Renal cortex interstitium (tissue), 11 donors: Measurements from ENCODE around the gene VAX1. TPM values are rescaled to one million over a fixed set of nuclear protein-coding genes. Genes with fewer than 3 reads are reported as not detected.

Experiments used
- DNase-seq, 11 donors: peaks; one replicate each; pipeline ENCODE4 v3.0.0-alpha.2; 2013; ENCODE audit warnings: low read depth in 9 of 11, low spot score in 4 of 11; ENCODE audit errors: extremely low read depth in 1 of 11
- polyA plus RNA-seq, 3 donors: library from polyadenylated mRNA; unstranded; fragments of 120-200 nt; gene quantifications; one replicate each; pipeline ENCODE4 v1.2.1, GENCODE V29; 2013; ENCODE audit not compliant: insufficient read length in 3 of 3

VAX1 gene
- polyA plus RNA-seq, 3 donors: not detected

DNA sequence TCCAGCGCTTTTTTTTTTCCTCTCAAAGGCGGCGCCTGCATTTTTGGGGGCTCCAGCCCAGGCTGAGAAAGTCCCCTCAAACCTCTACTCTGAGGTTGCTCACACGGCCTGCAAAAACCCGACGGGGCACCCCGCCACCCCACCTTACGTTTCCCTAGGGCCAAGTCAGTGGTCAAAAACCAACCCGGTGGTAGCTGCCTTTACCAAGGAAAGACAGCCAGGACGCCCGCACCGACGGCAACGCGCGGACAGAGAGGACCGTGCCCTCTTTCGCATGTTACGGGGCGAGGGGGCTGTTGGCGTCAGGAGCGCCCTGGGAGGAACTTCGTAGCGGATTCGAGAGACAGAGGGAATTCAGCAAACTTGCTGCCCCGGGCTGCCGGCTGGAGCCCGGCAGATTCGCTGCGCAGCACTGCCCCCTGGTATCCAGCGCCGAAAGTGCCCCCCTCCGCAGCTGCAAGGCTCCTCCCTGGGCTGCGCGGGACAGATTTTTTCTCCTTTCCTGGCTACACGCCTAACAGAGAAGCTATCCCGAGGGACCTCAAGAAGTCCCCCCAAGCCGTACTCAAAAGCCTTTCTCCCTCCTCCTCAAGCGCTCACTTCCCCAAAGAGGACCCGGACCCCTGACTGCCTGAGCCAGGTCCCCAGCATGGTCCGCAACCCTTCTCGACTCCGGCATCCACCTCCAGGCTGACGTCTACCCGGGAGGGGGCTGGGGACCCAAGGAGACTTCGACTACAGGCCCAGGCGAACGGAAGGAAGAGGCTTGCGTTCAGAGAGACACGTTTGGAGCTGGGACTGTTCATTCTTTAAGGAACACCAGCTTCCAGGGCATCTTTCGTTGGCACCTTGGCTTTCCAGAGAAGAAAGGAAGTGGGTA is 27.7 kb upstream of the VAX1 start:
- DNase-seq: peak in 1 of 11 donors; percentile 37

DNA sequence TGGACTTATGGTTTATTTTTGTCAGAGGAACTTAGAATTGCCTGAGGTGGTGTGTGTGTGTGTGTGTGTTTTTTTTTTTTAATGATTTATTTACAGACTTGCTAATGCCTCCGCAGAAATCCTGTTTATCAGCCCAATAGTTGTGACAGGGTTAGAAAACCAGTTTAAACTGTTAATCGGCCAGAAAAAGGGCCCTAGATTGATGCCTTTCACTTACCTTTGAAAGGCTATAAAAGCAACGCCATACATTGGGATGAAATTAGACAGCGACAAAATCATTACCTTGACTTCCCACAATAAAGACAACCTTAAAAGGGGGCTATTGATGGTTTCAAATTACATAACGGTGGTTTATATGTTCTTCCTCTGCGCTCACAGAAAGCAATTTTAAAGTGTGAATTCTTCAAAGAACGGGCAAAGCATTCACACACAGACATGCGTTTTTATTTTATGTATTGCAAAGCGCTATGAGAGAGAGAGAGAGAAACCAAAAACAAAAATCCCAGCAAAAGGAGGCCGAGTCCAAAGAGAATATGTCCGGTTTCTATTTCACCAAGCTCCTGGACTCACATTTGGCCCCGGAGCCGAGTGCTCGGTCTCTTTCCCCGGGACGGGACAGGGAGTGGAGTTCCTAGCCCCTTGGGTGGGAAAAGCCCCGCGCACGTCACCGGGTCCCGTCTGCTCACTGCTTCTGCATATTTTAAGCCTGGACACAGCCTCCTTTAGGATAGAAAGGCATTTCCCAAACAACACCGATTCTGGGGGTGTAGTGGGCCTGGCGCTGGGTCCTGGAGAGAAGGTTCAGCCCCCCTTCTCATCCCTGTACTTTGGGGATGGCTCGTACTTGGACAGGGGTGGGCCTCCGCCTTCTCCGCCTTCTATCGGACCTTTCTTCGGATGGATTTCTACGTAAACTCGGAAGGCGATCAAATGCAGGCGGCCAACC is 26.8 kb upstream of the VAX1 start:
- no peak for DNase-seq

DNA sequence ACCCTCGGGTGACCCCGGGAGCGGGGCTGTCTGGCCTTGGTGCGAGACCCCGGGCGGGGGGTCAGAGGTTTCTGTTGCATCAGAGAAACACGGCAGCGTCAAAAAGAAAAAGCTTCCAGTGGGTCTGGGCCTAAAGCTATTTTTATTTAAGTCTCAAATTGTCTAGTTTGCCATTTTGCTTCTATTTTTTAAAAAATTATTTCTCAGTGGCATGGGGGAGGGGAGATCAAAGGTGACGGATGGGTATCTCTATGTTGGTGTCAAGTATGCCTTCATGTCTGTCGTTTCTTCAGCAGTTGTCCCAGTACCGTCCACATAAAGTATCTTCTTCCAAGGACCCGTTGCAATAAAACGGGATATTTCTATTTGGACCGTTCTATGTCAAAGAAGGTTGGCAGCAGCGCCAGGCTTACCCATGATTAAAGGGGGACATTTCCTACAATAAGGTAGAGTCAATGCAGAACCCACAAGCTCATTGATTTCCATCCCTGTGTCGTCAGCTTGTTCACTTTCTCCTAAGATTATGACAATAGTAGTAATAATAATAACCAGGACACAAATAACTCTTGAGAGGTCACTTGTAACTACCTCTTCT is 26.0 kb upstream of the VAX1 start:
- no peak for DNase-seq

DNA sequence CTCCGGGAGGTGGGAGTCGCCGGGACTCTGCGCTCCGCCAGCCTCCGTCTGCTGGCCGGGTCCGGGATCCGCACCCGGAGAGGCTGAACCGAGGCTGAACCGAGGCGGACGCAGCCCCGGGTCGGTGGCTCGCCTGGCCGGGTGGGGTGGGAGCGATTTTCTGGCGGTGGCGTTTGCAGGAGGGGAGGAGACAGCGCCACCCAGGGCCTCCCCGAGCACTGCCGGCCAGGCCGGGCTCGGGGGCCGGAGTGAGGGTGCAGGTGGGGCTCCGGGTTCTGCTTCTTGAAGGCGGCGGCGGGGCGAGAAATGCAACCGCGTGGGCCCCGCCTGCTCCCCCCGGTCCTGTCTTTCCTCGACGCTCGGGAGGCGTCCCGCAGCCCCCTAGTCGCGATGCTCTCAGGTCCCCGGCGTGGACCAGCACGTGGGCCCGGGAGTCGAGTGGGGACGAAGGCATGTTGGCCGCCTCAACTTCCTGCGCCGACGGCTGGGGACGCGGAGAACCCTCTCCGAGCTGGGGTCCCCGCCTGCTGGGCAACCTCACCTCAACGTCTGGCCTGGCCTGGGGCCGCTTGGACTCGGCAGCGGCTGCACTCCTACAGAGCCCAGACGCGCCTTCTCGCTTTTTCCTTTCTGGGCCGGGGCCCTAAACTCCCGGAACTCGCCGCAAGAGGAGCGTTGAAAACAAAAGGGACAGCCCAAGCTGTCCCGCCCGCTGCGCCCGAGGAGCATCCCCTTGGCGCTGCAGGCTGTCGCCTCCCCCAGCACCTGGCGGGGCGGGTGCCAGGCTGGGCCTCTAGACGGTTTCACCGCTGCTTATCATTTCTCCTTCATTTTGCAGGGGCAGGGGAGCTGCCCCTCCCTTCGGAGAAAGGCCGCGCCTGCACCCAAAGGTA is 25.2 kb upstream of the VAX1 start:
- DNase-seq: no peak

GRCh38 chr10:117162093-117163060 is 24.3 kb upstream of the VAX1 start:
- DNase-seq: no peak

DNA sequence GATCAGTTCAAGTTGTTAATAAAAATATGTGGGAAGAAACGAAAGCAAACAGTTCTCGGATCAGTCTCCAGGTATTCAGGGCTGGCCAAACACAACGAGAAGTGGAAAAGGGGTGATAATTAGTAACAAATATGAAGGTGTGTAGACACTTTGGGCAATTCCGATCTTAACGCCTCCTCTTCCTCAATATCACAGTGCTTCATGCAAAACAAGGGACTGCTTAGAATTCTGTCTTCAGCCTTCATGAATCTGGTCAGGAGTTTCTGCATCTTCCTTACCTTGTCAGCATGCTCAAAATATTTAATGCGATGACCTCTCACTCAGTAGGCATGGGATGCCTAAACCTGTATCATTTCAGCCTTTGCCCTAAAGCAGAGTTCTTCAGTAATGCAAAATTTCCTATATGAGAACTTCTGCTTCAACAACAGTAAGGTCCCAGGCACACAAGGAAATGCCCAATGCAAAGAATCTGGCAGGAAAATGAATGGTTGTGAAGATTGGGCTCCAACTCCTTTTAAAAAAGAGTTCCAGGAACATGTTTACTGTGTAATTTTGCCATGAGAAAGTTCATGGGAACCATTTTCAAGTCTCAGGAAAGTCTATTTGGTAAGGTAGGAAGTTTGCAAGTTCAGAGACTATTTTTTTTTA is 23.4 kb upstream of the VAX1 start:
- DNase-seq: no peak

DNA sequence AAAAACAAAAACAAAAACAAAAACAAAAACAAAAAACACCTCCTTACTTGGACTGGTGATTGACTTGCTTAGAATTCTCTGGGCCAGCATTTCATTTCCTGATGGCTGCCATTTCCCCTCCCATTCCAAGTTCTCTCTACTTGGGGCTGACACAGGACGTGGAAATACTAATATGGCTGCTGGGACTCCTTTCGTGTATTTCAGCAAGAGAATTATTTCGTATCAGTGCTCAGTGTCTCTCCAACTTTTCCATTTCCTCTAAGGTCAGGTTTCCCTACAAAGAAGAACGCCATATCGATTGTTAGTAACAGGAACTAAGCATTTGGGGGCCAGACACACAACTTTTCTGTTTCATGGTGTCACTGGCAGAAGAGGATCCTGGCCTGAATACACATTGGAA is 22.5 kb upstream of the VAX1 start:
- DNase-seq: no peak

DNA sequence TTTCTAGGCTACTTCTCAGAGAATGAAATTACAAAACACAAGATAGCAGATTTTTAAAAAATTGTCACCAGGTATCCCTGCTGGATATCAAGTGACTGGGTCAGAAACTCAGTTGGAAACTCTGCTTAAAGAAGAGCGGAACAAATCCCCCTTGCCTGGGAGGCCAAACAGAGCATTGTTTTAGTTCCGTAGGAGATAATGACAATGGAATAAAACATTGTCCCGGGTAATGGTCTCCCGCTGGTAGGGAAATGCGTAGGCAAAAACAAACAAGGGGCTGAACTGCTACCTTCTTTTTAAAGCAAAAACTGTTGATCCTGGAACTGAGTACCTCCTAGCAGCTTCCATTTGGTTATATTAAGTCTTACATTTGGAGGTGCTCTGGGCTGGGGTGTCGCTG is 21.3 kb upstream of the VAX1 start:
- no peak for DNase-seq

DNA sequence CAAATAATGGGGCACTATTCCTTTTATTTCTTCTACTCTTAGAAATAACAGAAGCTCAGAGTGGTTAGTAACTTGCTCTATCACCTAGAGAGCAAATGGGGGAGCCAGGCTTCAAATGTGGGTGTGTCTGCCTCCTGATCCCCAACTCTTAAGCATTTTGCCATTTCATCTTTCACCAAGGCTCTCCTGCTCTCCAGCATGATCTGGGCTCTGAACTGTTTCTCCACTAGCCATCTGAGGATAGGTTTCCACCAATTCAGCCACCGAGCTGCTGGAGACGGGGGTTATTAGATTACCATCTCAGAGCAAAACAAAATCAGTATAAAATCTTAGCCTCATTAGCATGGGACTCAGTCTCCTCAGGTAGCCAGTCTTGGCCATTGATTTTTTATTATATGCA is 20.2 kb upstream of the VAX1 start:
- DNase-seq: no peak

DNA sequence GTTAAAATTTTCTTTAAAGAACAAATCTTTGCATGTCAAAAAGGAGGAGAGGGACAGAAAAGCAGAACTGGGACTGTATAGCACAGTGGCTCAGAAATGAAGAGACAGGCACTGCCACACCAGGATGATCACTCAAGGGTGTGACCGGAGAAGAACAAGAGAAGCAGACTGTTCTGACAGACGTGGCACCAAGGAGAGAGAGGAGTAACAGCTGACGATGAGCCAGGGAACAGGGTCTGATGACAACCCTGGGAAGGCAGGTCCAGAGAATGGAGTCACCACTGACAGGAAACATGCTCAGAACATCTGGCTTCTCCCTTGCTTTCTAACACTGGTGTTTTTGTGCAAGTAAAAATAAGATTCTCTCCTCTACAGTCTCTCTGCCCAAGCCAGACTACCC is 14.6 kb upstream of the VAX1 start:
- no peak for DNase-seq

DNA sequence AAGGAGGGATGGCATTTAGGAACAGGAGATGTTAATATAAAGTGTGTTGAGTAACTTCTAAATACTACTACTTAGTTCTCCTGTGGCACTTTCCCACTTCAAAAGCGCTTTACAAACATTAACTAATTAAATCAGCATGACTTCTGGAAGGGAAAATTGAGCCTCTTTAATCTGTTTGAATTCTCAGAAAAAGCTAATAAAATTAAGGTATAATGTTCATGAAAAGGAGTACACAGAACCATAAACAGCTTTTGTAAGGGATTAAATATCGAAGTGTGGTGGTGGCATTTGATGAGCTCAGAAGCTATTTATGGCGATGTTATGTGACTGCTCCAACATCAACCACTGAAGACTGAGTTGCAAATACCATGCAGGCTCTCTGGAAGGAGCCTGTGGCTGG is 10.2 kb upstream of the VAX1 start:
- no peak for DNase-seq

DNA sequence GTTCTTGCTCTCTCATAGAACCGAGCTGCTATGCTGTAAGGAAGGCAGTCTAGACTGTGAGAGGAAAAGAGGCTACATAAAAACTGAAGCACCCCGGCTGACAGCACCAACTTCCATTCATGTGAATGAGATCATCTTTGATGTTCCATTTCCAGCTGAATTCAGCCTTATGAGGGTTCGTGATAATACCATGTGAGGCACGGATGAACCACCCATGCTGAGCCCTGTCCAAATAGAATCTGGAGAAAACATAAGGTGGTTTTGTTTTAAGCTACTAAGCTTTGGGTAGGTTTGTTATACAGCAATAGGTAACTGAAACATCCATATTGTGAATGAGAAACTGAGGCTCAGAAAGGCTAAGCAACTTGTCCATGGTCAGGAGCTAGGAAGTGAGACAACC is 6.9 kb upstream of the VAX1 start:
- DNase-seq: no peak

DNA sequence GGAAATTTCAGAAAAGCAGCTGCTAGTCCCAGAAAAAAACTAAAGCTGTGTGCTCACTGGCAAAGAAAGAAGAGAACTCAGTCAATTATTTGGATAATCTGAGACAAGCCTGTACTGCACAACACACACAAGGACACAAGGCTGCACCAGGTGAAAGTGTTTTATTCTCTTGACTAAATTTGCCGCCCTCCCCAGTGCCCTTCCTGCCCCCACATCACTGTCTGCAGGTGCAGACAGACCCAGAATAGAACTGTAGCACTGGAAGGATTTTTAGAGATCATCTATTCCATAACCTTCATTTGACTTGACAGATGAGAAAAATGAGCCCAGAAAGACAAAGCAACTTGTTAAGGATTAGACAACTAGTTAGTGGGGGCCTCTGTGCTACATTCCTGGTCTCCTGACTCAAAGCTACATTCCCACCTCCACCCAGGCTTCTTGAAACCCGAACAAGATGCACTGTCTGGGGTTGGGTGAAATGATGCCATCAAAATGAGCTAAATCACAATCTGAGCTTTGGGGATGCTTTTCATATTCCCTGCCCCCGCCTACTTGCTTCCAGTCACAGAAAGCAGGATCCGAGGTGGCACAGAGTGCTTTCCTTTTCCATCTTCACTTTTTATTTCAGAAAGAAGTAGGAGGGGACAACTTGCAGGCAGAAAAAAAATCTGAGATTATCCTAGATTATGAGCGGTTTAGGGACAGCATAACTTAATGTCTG is 5.2 kb upstream of the VAX1 start:
- no peak for DNase-seq

DNA sequence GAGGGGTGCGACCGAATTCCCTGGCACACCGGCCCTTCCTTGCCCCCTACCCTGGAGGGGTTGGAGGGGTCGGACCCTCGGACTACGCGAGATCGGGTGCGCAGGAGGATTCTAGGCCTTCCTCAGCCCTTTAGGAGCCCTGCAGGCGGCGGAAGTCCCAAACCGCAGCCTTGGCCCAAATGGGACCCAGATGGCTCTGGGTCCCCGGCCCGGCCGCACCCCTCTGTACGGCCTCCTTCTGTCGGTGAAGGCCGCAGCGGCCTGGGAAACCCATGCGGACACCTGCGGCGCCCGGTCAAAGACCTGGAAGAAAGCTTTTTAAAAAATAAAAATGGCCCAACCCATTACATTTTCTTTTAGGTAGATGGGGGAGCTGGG is 2.4 kb upstream of the VAX1 start:
- DNase-seq: no peak

- no peak for DNase-seq
Measured at GRCh38 chr10:117139581-117140524, 1.8 kb upstream of the VAX1 start.
